Adrenal gland (tissue), 12 donors: ENCODE data around the gene PLPP4. TPM values are rescaled to one million over a fixed set of nuclear protein-coding genes. Genes with fewer than 3 reads are reported as not detected.

ENCODE experiments used
- DNase-seq, 7 donors: peaks; one replicate each; pipeline ENCODE4 v3.0.0-alpha.2; 2019 to 2020
- H3K27ac ChIP-seq, 5 donors: fragments of 200-600 bp; sonication (generic) in 4 of 5; 1 replicate in 3 of 5; 2 replicates in 2 of 5; pipeline versions ENCODE4 v1.5.1 to v1.8.0; 2016 to 2020; ENCODE audit warnings: mild to moderate bottlenecking in 1 of 5
- H3K27me3 ChIP-seq: fragments of 200-600 bp; 2 replicates; pipeline ENCODE4 v1.8.0; 2021
- H3K36me3 ChIP-seq, 2 donors: fragments of 200-600 bp; replicated peaks in 1 of 2; 1 replicate in 1 of 2; 2 replicates in 1 of 2; pipeline versions ENCODE4 v1.5.1 to v1.8.0; 2018 to 2022
- H3K4me1 ChIP-seq, 2 donors: fragments of 200-600 bp; replicated peaks in 1 of 2; 1 replicate in 1 of 2; 2 replicates in 1 of 2; pipeline versions ENCODE4 v1.5.1 to v1.8.0; 2018 to 2021
- H3K4me3 ChIP-seq, 4 donors: fragments of 200-600 bp; sonication (generic) in 3 of 4; one replicate each; pipeline ENCODE4 v1.5.1; 2016 to 2018
- H3K9me3 ChIP-seq, 3 donors: fragments of 200-600 bp; sonication (generic) in 1 of 3; replicated peaks in 1 of 3; 1 replicate in 2 of 3; 2 replicates in 1 of 3; pipeline versions ENCODE4 v1.5.1 to v1.8.0; 2016 to 2021
- CTCF ChIP-seq, 6 experiments: fragments of 450-650 bp in 4 of 6; fragments of 200-600 bp in 2 of 6; sonication (generic) in 1 of 6; IDR thresholded peaks; 1 replicate in 5 of 6; 2 replicates in 1 of 6; pipeline versions ENCODE4 v1.5.1 to v1.8.0; 2016 to 2021; ENCODE audit warnings: antibody characterized with exemption in 6 of 6, mild to moderate bottlenecking in 2 of 6, moderate library complexity in 1 of 6
- POLR2A ChIP-seq, 2 donors: fragments of 450-650 bp; IDR thresholded peaks; one replicate each; pipeline ENCODE4 v1.6.1; 2017; ENCODE audit warnings: antibody characterized with exemption in 2 of 2, mild to moderate bottlenecking in 2 of 2, moderate library complexity in 1 of 2
- WGBS, 4 donors: extraction: QIAGEN DNeasy Blood & Tissue Kit in 2 of 4; methylation state at CpG; one replicate each; pipeline versions ENCODE4 v1.1.5 to v1.1.7; 2013 to 2017; 5-methylcytosine and 5-hydroxymethylcytosine counted together
- intact Hi-C, 2 donors: fragments of 100-400 bp; cut with DNase I; formaldehyde crosslinking; loops; one replicate each; pipeline versions ENCODE4 v1.14.1 to v1.15.0; 2022 to 2023
- polyA plus RNA-seq, 3 donors: library from polyadenylated mRNA; stranded (reverse); fragments of 200-250 nt in 2 of 3; fragments of 350-450 nt in 1 of 3; fragmentation: Illumina TruSeq in 1 of 3; extraction: RNeasy Lipid Tissue Mini Kit (QIAGEN cat#74804) in 1 of 3; gene quantifications; one replicate each; pipeline ENCODE4 v1.2.3, GENCODE V29; 2013 to 2014
- total RNA-seq, 9 donors: library from RNA; depleted of rRNA in 4 of 9; stranded (reverse); fragments of >200 nt in 4 of 9; fragments of 120-200 nt in 1 of 9; fragmentation: NEBNext Ultra II Directional in 1 of 9; extraction: Animal tissue kit (Norgen Biotek cat#: 25700) in 1 of 9; gene quantifications; one replicate each; pipeline versions ENCODE4 v1.1.0 to v1.2.4, GENCODE V29; 2013 to 2023
- donor health status: healthy with polysubstance abuse.
- donor health status: Bipolar disorder and iron deficiency.
- donor health status: DM: yes; HTN: yes; CAD: no.
- donor health status: DM: no; HTN: no; CAD: no.
- donor health status: DM: no; HTN: no; CAD: no.
- donor health status: DM: yes; HTN: yes; CAD: no.

The PLPP4 gene
- total and polyA plus RNA-seq, 12 donors, result 0.09 to 1.4 TPM; not detected in 10

- Histone ChIP-seq H3K36me3 (no peaks in the 10 kb centered on the region), H3K4me3 (no peak overlapping the region), H3K9me3 (no peaks in the 10 kb centered on the region), H3K27ac (no peak overlapping the region), H3K4me1 (no peaks in the 10 kb centered on the region), H3K27me3 (no peaks in the 10 kb centered on the region)
- 87 to 95% (median 90%) methylated on average over 9 of the region's 9 CpGs for WGBS, 4 donors
- intact Hi-C loops, result no loop called here
- no peak for DNase-seq
- TF ChIP-seq CTCF (IDR thresholded peaks at IDR 0.05), result no peak
Measured at GRCh38 chr10:120562956-120563355, 105.9 kb downstream of the PLPP4 start.

- WGBS, 4 donors, result 80 to 95% (median 86%) methylated on average over 2 of the region's 2 CpGs
- H3K36me3 ChIP-seq, result no peaks in the 10 kb centered on the region
- H3K27ac ChIP-seq, result no peak overlapping the region
- intact Hi-C loops, result no loop called here
- H3K4me1 ChIP-seq, result no peaks in the 10 kb centered on the region
- DNase-seq, result no peak
- no peaks in the 10 kb centered on the region for H3K27me3 ChIP-seq
- H3K4me3 ChIP-seq, result no peak overlapping the region
- TF ChIP-seq CTCF (IDR thresholded peaks at IDR 0.05) (no peak), POLR2A (IDR thresholded peaks at IDR 0.05) (no peak)
- no peaks in the 10 kb centered on the region for H3K9me3 ChIP-seq
Measured at GRCh38 chr10:120570418-120570817, 113.4 kb downstream of the PLPP4 start.

GRCh38 chr10:120571266-120571665 is 114.2 kb downstream of the PLPP4 start:
- intact Hi-C loops, result no loop called here
- Histone ChIP-seq H3K9me3 (no peaks in the 10 kb centered on the region), H3K4me3 (no peak overlapping the region), H3K4me1 (no peaks in the 10 kb centered on the region), H3K27ac (no peak overlapping the region), H3K27me3 (no peaks in the 10 kb centered on the region), H3K36me3 (no peaks in the 10 kb centered on the region)
- TF ChIP-seq CTCF (IDR thresholded peaks at IDR 0.05) (no peak), POLR2A (IDR thresholded peaks at IDR 0.05) (no peak)
- DNase-seq, result no peak

GRCh38 chr10:120572307-120572706 is 115.3 kb downstream of the PLPP4 start:
- no peak for TF ChIP-seq POLR2A (IDR thresholded peaks at IDR 0.05)
- TF ChIP-seq CTCF (IDR thresholded peaks at IDR 0.05), result no peak
- 76 to 100% (median 94%) methylated on average over 1 of the region's 1 CpG for WGBS, 4 donors
- DNase-seq, result no peak
- Histone ChIP-seq H3K9me3 (no peaks in the 10 kb centered on the region), H3K27me3 (no peaks in the 10 kb centered on the region), H3K36me3 (no peaks in the 10 kb centered on the region), H3K27ac (no peak overlapping the region), H3K4me3 (no peak overlapping the region), H3K4me1 (no peaks in the 10 kb centered on the region)
- intact Hi-C loops, result no loop called here
